NCI-H2171 treated with DMSO at 0.1 percent for 48 hours (cell line): Measurements from ENCODE around the gene NLGN2.
A peak's percentile ranks its signal among the peaks of the same experiment; 100 is the strongest.

ENCODE experiments used
- DNase-seq: peaks from one replicate; lab custom pipeline; 2025; lab: John Stamatoyannopoulos, UW

NLGN2 gene

GRCh38 chr17:7437950-7438614, 30.4 kb downstream of the NLGN2 start:
- no peak for DNase-seq

DNA sequence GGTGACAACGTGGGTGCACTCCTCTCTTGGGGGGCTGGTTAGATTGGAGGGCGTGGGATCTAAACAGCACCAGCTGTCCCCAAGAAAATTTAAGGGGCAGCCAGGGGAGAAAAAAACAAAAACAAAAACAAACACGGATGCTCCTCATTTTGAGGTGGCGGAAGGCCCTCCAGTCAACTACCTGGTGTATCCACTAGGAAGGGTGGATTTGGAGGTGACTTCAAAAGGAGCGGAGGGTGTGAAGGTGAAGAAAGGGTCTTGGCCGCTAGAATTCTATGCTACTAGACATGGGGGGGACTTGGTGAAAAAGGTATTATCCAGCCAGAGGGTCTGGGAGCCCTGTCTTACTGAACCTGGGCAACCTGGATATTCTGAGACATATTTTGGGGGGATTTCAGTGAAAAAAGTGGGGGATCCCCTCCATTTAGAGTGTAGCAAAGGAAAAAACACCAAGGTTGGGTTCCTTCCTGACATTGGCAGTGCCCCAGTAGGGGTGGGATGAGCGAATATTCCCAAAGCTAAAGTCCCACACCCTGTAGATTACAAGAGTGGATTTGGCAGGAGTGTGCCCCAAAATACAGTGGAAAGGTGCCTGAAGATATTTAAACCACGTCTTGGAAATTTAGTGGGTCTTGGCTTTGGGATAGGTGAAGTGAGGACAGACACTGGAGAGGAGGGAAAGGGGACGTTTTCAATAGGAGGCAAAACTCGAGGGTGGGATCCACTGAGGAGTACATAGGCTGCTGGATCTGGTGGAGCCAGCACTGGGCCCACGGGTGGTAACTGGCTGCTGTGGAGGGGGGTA, 31.2 kb downstream of the NLGN2 start:
- no peak for DNase-seq

GRCh38 chr17:7439462-7440112, 31.9 kb downstream of the NLGN2 start, which contains the start of gene FGF11:
FGF11 (plus strand) TSS chr17:7439512; CDS start chr17:7439621, 109 bp downstream.
- DNase-seq = no peak

- DNase-seq = peak; percentile 61
Measured at GRCh38 chr17:7440113-7440833, 32.6 kb downstream of the NLGN2 start.

- DNase-seq = no peak
Measured at GRCh38 chr17:7440834-7441195, 33.2 kb downstream of the NLGN2 start.

GRCh38 chr17:7441266-7441665, 33.6 kb downstream of the NLGN2 start:
- no peak for DNase-seq

GRCh38 chr17:7442142-7442541, 34.5 kb downstream of the NLGN2 start:
- DNase-seq = no peak

- DNase-seq = no peak
Measured at GRCh38 chr17:7443499-7444485, 36.1 kb downstream of the NLGN2 start.

- DNase-seq = peak; percentile 78
Measured at GRCh38 chr17:7444682-7445618, 37.3 kb downstream of the NLGN2 start, which contains the start of gene CHRNB1. CHRNB1 (plus strand) TSS chr17:7445061; CDS start chr17:7445128, 67 bp downstream.

GRCh38 chr17:7445619-7445968, 37.9 kb downstream of the NLGN2 start:
- DNase-seq = no peak

DNA sequence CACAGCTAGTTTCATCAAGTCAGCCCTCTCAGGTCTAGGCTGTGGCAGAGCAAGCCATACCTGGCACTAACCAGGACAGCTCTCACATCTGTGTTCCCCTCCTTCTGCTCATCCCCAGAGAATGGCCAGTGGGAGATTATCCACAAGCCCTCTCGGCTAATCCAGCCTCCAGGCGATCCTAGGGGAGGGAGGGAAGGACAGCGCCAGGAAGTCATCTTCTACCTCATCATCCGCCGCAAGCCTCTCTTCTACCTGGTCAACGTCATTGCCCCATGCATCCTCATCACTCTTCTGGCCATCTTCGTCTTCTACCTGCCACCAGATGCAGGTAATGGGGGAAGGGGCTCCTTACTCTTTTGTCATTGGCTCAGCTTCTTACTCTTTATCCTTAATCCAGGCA, 40.8 kb downstream of the NLGN2 start:
- DNase-seq = no peak

- DNase-seq = no peak
Measured at GRCh38 chr17:7459961-7460545, 52.4 kb downstream of the NLGN2 start.

- no peak for DNase-seq
Measured at GRCh38 chr17:7460850-7461660, 53.4 kb downstream of the NLGN2 start.

GRCh38 chr17:7462474-7463371, 55.1 kb downstream of the NLGN2 start:
- DNase-seq = no peak

GRCh38 chr17:7463372-7463846, 55.8 kb downstream of the NLGN2 start:
- no peak for DNase-seq

DNA sequence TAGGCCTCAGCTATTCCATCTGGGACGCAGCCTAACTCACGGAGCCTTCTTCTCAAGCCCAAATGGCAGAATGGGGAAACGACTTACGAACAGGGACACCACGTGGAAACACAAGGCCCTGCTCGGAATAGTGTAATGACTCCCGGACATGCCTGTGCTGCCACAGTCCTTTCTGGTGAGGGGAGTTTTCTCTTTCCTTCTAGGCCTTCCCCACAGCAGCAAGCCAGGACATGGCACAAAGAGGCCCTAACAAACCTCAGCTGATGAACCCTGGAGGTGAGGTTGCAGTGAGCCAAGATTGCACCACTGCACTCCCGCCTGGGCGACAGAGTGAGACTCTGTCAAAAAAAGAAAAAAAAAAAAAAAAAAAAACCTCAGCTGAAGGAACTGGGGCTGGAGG, 56.4 kb downstream of the NLGN2 start:
- DNase-seq = no peak

GRCh38 chr17:7465597-7466275, 58.1 kb downstream of the NLGN2 start:
- DNase-seq = no peak
